Activated CD4-positive, alpha-beta memory T cell treated with anti-CD3 and anti-CD28 coated beads, Interleukin-2, amount 10 ng/mL, durations not matched to agents 7 days and 5 days (primary cell): ENCODE results near the gene SLC35E4. TPM values are rescaled to one million over a fixed set of nuclear protein-coding genes. Genes with fewer than 3 reads are reported as not detected.
A peak's percentile ranks its signal among the peaks of the same experiment; 100 is the strongest.
"Not testable (repeated sequence)": the region's sequence is repeated elsewhere in the genome, so short reads cannot be mapped to it uniquely, and the experiment has no call there.

Source experiments
- CTCF ChIA-PET: fragments of 350-600 bp; sonication (Branson Sonifier 250); formaldehyde crosslinking; loops from one replicate; lab custom pipeline; 2021; ENCODE audit warnings: antibody characterized with exemption, inconsistent platforms; lab: Charles Lee
- POLR2A ChIA-PET: fragments of 350-600 bp; sonication (Branson Sonifier 250); formaldehyde crosslinking; loops from one replicate; lab custom pipeline; 2021; ENCODE audit warnings: antibody characterized with exemption; lab: Charles Lee
- DNase-seq: peaks from one replicate; pipeline ENCODE4 v3.0.0-alpha.2; 2020
- H3K27ac Mint-ChIP-seq: one replicate; pipeline ENCODE4 v1.8.0; 2021; ENCODE audit warnings: mild to moderate bottlenecking, mixed read lengths
- H3K27me3 Mint-ChIP-seq: one replicate; pipeline ENCODE4 v1.8.0; 2021; ENCODE audit warnings: mixed read lengths
- H3K36me3 Mint-ChIP-seq: one replicate; pipeline ENCODE4 v1.8.0; 2021; ENCODE audit warnings: low read depth, mixed read lengths
- H3K4me1 Mint-ChIP-seq: one replicate; pipeline ENCODE4 v1.8.0; 2021; ENCODE audit warnings: mixed read lengths
- H3K4me3 Mint-ChIP-seq: one replicate; pipeline ENCODE4 v1.8.0; 2021; ENCODE audit warnings: mild to moderate bottlenecking, mixed read lengths
- H3K9me3 Mint-ChIP-seq: one replicate; pipeline ENCODE4 v1.8.0; 2021; ENCODE audit warnings: mixed read lengths
- total RNA-seq, 2 experiments: library from RNA; stranded (reverse); gene quantifications; one replicate each; pipeline ENCODE4 v1.2.3, GENCODE V29; 2021

The SLC35E4 gene
- total RNA-seq, 2 experiments from 2014 or later = 5.3 to 5.8 TPM

GRCh38 chr22:30664798-30665197 lies 29.2 kb downstream of the SLC35E4 start:
- Mint-ChIP-seq H3K27me3 (peaks cover 3% of the 10 kb centered on the region), H3K9me3 (no peaks in the 10 kb centered on the region), H3K4me3 (no peak overlapping the region), H3K36me3 (peaks cover 32% of the 10 kb centered on the region), H3K27ac (no peak overlapping the region), H3K4me1 (peaks cover 24% of the 10 kb centered on the region)
- no peak for DNase-seq
- ChIA-PET CTCF (interaction anchor here (2.7 kb wide), 1 partner anchor 30 kb away, joined by 8 read pairs; no protein-coding TSS in a partner anchor), POLR2A (interaction anchor here (0.6 kb wide), 1 partner anchor 10 kb away, joined by 3 read pairs; no protein-coding TSS in a partner anchor)

GRCh38 chr22:30665266-30665665 lies 29.7 kb downstream of the SLC35E4 start:
- Mint-ChIP-seq H3K9me3 (no peaks in the 10 kb centered on the region), H3K27ac (no peak overlapping the region), H3K27me3 (peaks cover 3% of the 10 kb centered on the region), H3K4me3 (no peak overlapping the region), H3K36me3 (peaks cover 29% of the 10 kb centered on the region), H3K4me1 (peaks cover 24% of the 10 kb centered on the region)
- CTCF ChIA-PET = interaction anchor here (2.7 kb wide), 1 partner anchor 30 kb away, joined by 8 read pairs; no protein-coding TSS in a partner anchor
- POLR2A ChIA-PET = no interaction called here
- DNase-seq = no peak

GRCh38 chr22:30665786-30666185 lies 30.2 kb downstream of the SLC35E4 start:
- DNase-seq = no peak
- H3K27me3 Mint-ChIP-seq = peaks cover 3% of the 10 kb centered on the region
- H3K4me1 Mint-ChIP-seq = peaks cover 24% of the 10 kb centered on the region
- H3K36me3 Mint-ChIP-seq = peaks cover 25% of the 10 kb centered on the region
- no peaks in the 10 kb centered on the region for H3K9me3 Mint-ChIP-seq
- ChIA-PET POLR2A (no interaction called here), CTCF (interaction anchor here (2.7 to 3.1 kb wide), 2 partner anchors 31 kb away, joined by 8 to 20 read pairs; partner anchors contain the start of gene SLC35E4)
- H3K27ac Mint-ChIP-seq = no peak overlapping the region
- H3K4me3 Mint-ChIP-seq = peak overlapping the region; percentile 95

GRCh38 chr22:30667107-30667493 lies 31.5 kb downstream of the SLC35E4 start:
- no peak for DNase-seq
- peak overlapping the region; percentile 95 for H3K4me3 Mint-ChIP-seq
- peaks cover 24% of the 10 kb centered on the region for H3K4me1 Mint-ChIP-seq
- peak overlapping the region; percentile 81 for H3K27ac Mint-ChIP-seq
- ChIA-PET POLR2A (interaction anchor here (0.7 to 3.3 kb wide), 8 partner anchors 9 to 302 kb away, joined by 3 to 27 read pairs (median 3); partner anchors contain the start of genes SLC35E4 and TUG1), CTCF (interaction anchor here (0.7 to 3.1 kb wide), 6 partner anchors 18 to 646 kb away, joined by 3 to 20 read pairs (median 4); partner anchors contain the start of gene SLC35E4)
- peaks cover 3% of the 10 kb centered on the region for H3K27me3 Mint-ChIP-seq
- no peaks in the 10 kb centered on the region for H3K9me3 Mint-ChIP-seq
- peaks cover 21% of the 10 kb centered on the region for H3K36me3 Mint-ChIP-seq

GRCh38 chr22:30667494-30668385 lies 32.2 kb downstream of the SLC35E4 start, which contains the start of gene DUSP18:
Gene DUSP18, minus strand, starts transcription at chr22:30667875. Its CDS starts 3,872 bp downstream, at chr22:30664003.
- ChIA-PET POLR2A (interaction anchor here (0.7 to 3.3 kb wide), 8 partner anchors 12 to 302 kb away, joined by 3 to 27 read pairs (median 4); partner anchors contain the start of genes SLC35E4 and TUG1), CTCF (interaction anchor here (1.0 to 3.1 kb wide), 7 partner anchors 18 to 87 kb away, joined by 3 to 20 read pairs (median 4); partner anchors contain the start of gene SLC35E4)
- no peaks in the 10 kb centered on the region for H3K9me3 Mint-ChIP-seq
- peaks cover 14% of the 10 kb centered on the region for H3K36me3 Mint-ChIP-seq
- peak; percentile 96 for DNase-seq
- H3K27me3 Mint-ChIP-seq = peaks cover 3% of the 10 kb centered on the region
- H3K4me3 Mint-ChIP-seq = peak within 1 kb of the TSS; percentile 95
- H3K27ac Mint-ChIP-seq = peak within 1 kb of the TSS; percentile 81
- H3K4me1 Mint-ChIP-seq = peaks cover 24% of the 10 kb centered on the region

GRCh38 chr22:30668386-30668710 lies 32.8 kb downstream of the SLC35E4 start:
- DNase-seq = no peak
- ChIA-PET CTCF (interaction anchor here (0.5 to 3.1 kb wide), 4 partner anchors 17 to 87 kb away, joined by 3 to 20 read pairs (median 5); partner anchors contain the start of gene SLC35E4), POLR2A (interaction anchor here (0.9 to 3.3 kb wide), 6 partner anchors 13 to 301 kb away, joined by 3 to 27 read pairs (median 4); partner anchors contain the start of genes SLC35E4 and TUG1)
- no peak overlapping the region for H3K27ac Mint-ChIP-seq
- peaks cover 8% of the 10 kb centered on the region for H3K36me3 Mint-ChIP-seq
- peaks cover 3% of the 10 kb centered on the region for H3K27me3 Mint-ChIP-seq
- peaks cover 24% of the 10 kb centered on the region for H3K4me1 Mint-ChIP-seq
- peak overlapping the region; percentile 95 for H3K4me3 Mint-ChIP-seq
- H3K9me3 Mint-ChIP-seq = no peaks in the 10 kb centered on the region

GRCh38 chr22:30671071-30671470 lies 35.5 kb downstream of the SLC35E4 start:
- no peak overlapping the region for H3K4me3 Mint-ChIP-seq
- H3K9me3 Mint-ChIP-seq = no peaks in the 10 kb centered on the region
- H3K27ac Mint-ChIP-seq = no peak overlapping the region
- ChIA-PET POLR2A (interaction anchor here (1.0 kb wide), 1 partner anchor 37 kb away, joined by 4 read pairs; no protein-coding TSS in a partner anchor), CTCF (interaction anchor here (0.7 to 1.1 kb wide), 2 partner anchors 21 to 36 kb away, joined by 3 to 4 read pairs; partner anchors contain the start of gene SLC35E4)
- peaks cover 9% of the 10 kb centered on the region for H3K27me3 Mint-ChIP-seq
- no peak for DNase-seq
- no peaks in the 10 kb centered on the region for H3K36me3 Mint-ChIP-seq
- H3K4me1 Mint-ChIP-seq = peaks cover 15% of the 10 kb centered on the region

- Mint-ChIP-seq H3K4me3 (no peak overlapping the region), H3K27me3 (peaks cover 27% of the 10 kb centered on the region), H3K9me3 (no peaks in the 10 kb centered on the region), H3K36me3 (no peaks in the 10 kb centered on the region), H3K27ac (no peak overlapping the region), H3K4me1 (peaks cover 6% of the 10 kb centered on the region)
- POLR2A ChIA-PET = no interaction called here
- CTCF ChIA-PET = no interaction called here
- DNase-seq = no peak
These were observed 37.6 kb downstream of the SLC35E4 start for GRCh38 chr22:30673136-30673535.

- H3K27ac Mint-ChIP-seq = no peak overlapping the region
- no peak for DNase-seq
- peaks cover 3% of the 10 kb centered on the region for H3K4me1 Mint-ChIP-seq
- ChIA-PET POLR2A (interaction anchor here (1.7 kb wide), 1 partner anchor 10 kb away, joined by 3 read pairs; no protein-coding TSS in a partner anchor), CTCF (no interaction called here)
- H3K27me3 Mint-ChIP-seq = peaks cover 31% of the 10 kb centered on the region
- no peaks in the 10 kb centered on the region for H3K36me3 Mint-ChIP-seq
- H3K4me3 Mint-ChIP-seq = no peak overlapping the region
- H3K9me3 Mint-ChIP-seq = no peaks in the 10 kb centered on the region
These were observed 38.9 kb downstream of the SLC35E4 start for GRCh38 chr22:30674482-30674881.

- DNase-seq = no peak
- POLR2A ChIA-PET = interaction anchor here (1.7 kb wide), 1 partner anchor 9 kb away, joined by 3 read pairs; no protein-coding TSS in a partner anchor
- no peak overlapping the region for H3K27ac Mint-ChIP-seq
- CTCF ChIA-PET = no interaction called here
- H3K4me1 Mint-ChIP-seq = peaks cover 3% of the 10 kb centered on the region
- H3K36me3 Mint-ChIP-seq = no peaks in the 10 kb centered on the region
- peaks cover 31% of the 10 kb centered on the region for H3K27me3 Mint-ChIP-seq
- no peak overlapping the region for H3K4me3 Mint-ChIP-seq
- no peaks in the 10 kb centered on the region for H3K9me3 Mint-ChIP-seq
These were observed 39.9 kb downstream of the SLC35E4 start for GRCh38 chr22:30675436-30675835.

GRCh38 chr22:30676565-30676964 lies 41.0 kb downstream of the SLC35E4 start:
- peaks cover 31% of the 10 kb centered on the region for H3K27me3 Mint-ChIP-seq
- POLR2A ChIA-PET, H3K27ac Mint-ChIP-seq, H3K4me1 Mint-ChIP-seq, DNase-seq, H3K36me3 Mint-ChIP-seq, H3K9me3 Mint-ChIP-seq, CTCF ChIA-PET, H3K4me3 Mint-ChIP-seq: not testable (repeated sequence)

- POLR2A ChIA-PET = interaction anchor here (1.1 kb wide), 1 partner anchor 31 kb away, joined by 3 read pairs; no protein-coding TSS in a partner anchor
- not testable (repeated sequence) for H3K4me3 Mint-ChIP-seq
These were observed 44.5 kb downstream of the SLC35E4 start for GRCh38 chr22:30679895-30680690.

More at GRCh38 chr22:30679895-30680690, 44.5 kb downstream of the SLC35E4 start:
- H3K27ac Mint-ChIP-seq, DNase-seq, H3K36me3 Mint-ChIP-seq, H3K4me1 Mint-ChIP-seq, H3K9me3 Mint-ChIP-seq: not testable (repeated sequence)
- CTCF ChIA-PET = interaction anchor here (1.5 kb wide), 1 partner anchor 75 kb away, joined by 4 read pairs; no protein-coding TSS in a partner anchor
- H3K27me3 Mint-ChIP-seq = peaks cover 33% of the 10 kb centered on the region
